ENCODE results near the gene PCDH19.

GRCh38 chrX:100377826-100378225, 32.2 kb downstream of the PCDH19 start:
- TF ChIP-seq MXI1 (IDR thresholded peaks at IDR 0.05; ENCODE audit: low read depth, low read length), result no peak
- no peak for TF ChIP-seq POLR2AphosphoS5 (IDR thresholded peaks at IDR 0.05; ENCODE audit: low read depth, low read length)
- TF ChIP-seq REST (IDR thresholded peaks at IDR 0.05; ENCODE audit: low read depth, low read length), result no peak
- TF ChIP-seq FOXJ3 (CRISPR knock-in tag; IDR thresholded peaks at IDR 0.05), result no peak
- no peak for TF ChIP-seq GABPA (IDR thresholded peaks at IDR 0.05; ENCODE audit: low read depth)
- TF ChIP-seq RCOR1 (IDR thresholded peaks at IDR 0.05; ENCODE audit: low read length), result no peak
